Astrocyte (in vitro differentiated cells and primary cell): Measurements from ENCODE around the gene WASF2. TPM values are rescaled to one million over a fixed set of nuclear protein-coding genes. Genes with fewer than 3 reads are reported as not detected.
"Not testable (repeated sequence)": the region's sequence is repeated elsewhere in the genome, so short reads cannot be mapped to it uniquely, and the experiment has no call there.

Experiments used
- DNase-seq: peaks from one replicate; pipeline ENCODE4 v3.0.0-alpha.2; 2010; ENCODE audit warnings: low read depth
- FAIRE-seq: peaks from 2 replicates; lab custom pipeline; 2011; peaks lifted over from hg19 to GRCh38; lab: Jason Lieb, UNC
- H2AFZ ChIP-seq: 2 replicates; pipeline ENCODE4 v1.6.0; 2012; ENCODE audit warnings: low read depth, low read length, inconsistent platforms
- H3K27ac ChIP-seq: 2 replicates; pipeline ENCODE4 v1.5.1; 2011; ENCODE audit warnings: low read depth, low read length, inconsistent platforms
- H3K27me3 ChIP-seq: 2 replicates; pipeline ENCODE4 v1.6.0; 2011; ENCODE audit warnings: low read length, inconsistent platforms; ENCODE audit not compliant: insufficient read depth
- H3K36me3 ChIP-seq: 2 replicates; pipeline ENCODE4 v1.5.1; 2011; ENCODE audit warnings: low read length, inconsistent platforms; ENCODE audit not compliant: insufficient read depth
- H3K4me1 ChIP-seq: 2 replicates; pipeline ENCODE4 v1.5.1; 2011; ENCODE audit warnings: low read length, inconsistent platforms; ENCODE audit not compliant: insufficient read depth
- H3K4me2 ChIP-seq: 2 replicates; pipeline ENCODE4 v1.6.0; 2012; ENCODE audit warnings: low read length, inconsistent platforms
- H3K4me3 ChIP-seq: 2 replicates; pipeline ENCODE4 v1.5.1; 2011; ENCODE audit warnings: low read depth, mild to moderate bottlenecking, low read length, inconsistent platforms; ENCODE audit not compliant: insufficient read depth
- H3K79me2 ChIP-seq: 2 replicates; pipeline ENCODE4 v1.6.0; 2012; ENCODE audit warnings: mild to moderate bottlenecking, low read length, inconsistent platforms; ENCODE audit not compliant: insufficient read depth
- H3K9ac ChIP-seq: 2 replicates; pipeline ENCODE4 v1.6.0; 2012; ENCODE audit warnings: mild to moderate bottlenecking, low read length, inconsistent platforms
- H3K9me3 ChIP-seq: 2 replicates; pipeline ENCODE4 v1.5.1; 2012; ENCODE audit warnings: low read depth, mild to moderate bottlenecking, low read length, inconsistent platforms; ENCODE audit not compliant: insufficient read depth
- H4K20me1 ChIP-seq: 2 replicates; pipeline ENCODE4 v1.6.0; 2012; ENCODE audit warnings: low read length, inconsistent platforms; ENCODE audit not compliant: insufficient read depth
- H3K27ac Mint-ChIP-seq: one replicate; pipeline ENCODE4 v1.8.0; 2021; ENCODE audit warnings: mild to moderate bottlenecking, mixed read lengths; ENCODE audit not compliant: unreplicated experiment
- H3K27me3 Mint-ChIP-seq: one replicate; pipeline ENCODE4 v1.8.0; 2021; ENCODE audit warnings: low read depth, mixed read lengths; ENCODE audit not compliant: unreplicated experiment
- H3K36me3 Mint-ChIP-seq: one replicate; pipeline ENCODE4 v1.8.0; 2021; ENCODE audit warnings: low read depth, mixed read lengths; ENCODE audit not compliant: unreplicated experiment
- H3K4me1 Mint-ChIP-seq: one replicate; pipeline ENCODE4 v1.8.0; 2021; ENCODE audit warnings: low read depth, mixed read lengths; ENCODE audit not compliant: unreplicated experiment
- H3K4me3 Mint-ChIP-seq: one replicate; pipeline ENCODE4 v1.8.0; 2021; ENCODE audit warnings: mild to moderate bottlenecking, moderate library complexity, mixed read lengths; ENCODE audit not compliant: unreplicated experiment
- H3K9me3 Mint-ChIP-seq: one replicate; pipeline ENCODE4 v1.8.0; 2021; ENCODE audit warnings: mild to moderate bottlenecking, mixed read lengths; ENCODE audit not compliant: unreplicated experiment
- CTCF ChIP-seq: IDR thresholded peaks from 2 replicates; pipeline ENCODE4 v1.5.1; 2011; ENCODE audit warnings: low read depth, mild to moderate bottlenecking, inconsistent platforms, low read length, moderate library complexity; ENCODE audit not compliant: insufficient read depth
- EZH2 ChIP-seq: IDR thresholded peaks from 2 replicates; pipeline ENCODE4 v1.6.1; 2012; ENCODE audit warnings: mild to moderate bottlenecking, low read length, inconsistent platforms; ENCODE audit not compliant: insufficient read depth
- total RNA-seq: library from RNA; stranded (reverse); gene quantifications from 2 replicates; pipeline ENCODE4 v1.2.1, GENCODE V29; 2021

The WASF2 gene
- total RNA-seq, 1 donor from 2014 or later: 86.9 TPM

DNA sequence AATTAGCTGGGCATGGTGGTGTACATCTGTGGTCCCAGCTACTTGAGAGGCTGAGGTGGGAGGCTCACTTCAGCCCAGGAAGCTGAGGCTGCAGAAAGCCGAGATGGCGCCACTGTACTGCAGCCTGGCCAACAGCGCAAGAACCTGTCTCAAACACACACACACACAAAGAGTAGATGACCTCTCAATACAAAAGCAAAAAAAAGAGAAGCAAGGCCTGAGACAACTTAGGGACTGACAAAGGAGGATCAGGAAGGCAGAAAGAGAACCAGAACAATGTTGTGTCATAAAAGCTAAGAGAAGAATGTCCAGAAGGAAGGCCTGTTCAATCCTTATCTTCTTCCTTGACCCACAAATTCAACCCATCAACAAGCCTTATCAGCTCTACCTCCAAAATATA lies 18.5 kb downstream of the WASF2 start:
- Histone ChIP-seq H3K9ac (no peak overlapping the region), H3K27ac (no peak overlapping the region), H3K4me2 (no peak overlapping the region), H3K9me3 (no peaks in the 10 kb centered on the region), H2AFZ (no peak overlapping the region), H3K27me3 (no peaks in the 10 kb centered on the region), H4K20me1 (peaks cover 84% of the 10 kb centered on the region), H3K4me1 (no peaks in the 10 kb centered on the region), H3K4me3 (no peak overlapping the region), H3K36me3 (no peaks in the 10 kb centered on the region), H3K79me2 (peaks cover 96% of the 10 kb centered on the region)
- Mint-ChIP-seq H3K4me3 (no peak overlapping the region), H3K27ac (no peak overlapping the region), H3K9me3 (no peaks in the 10 kb centered on the region), H3K27me3 (no peaks in the 10 kb centered on the region), H3K36me3 (peaks cover 7% of the 10 kb centered on the region), H3K4me1 (peaks cover 4% of the 10 kb centered on the region)
- DNase-seq (no peak), FAIRE-seq (no peak)
- TF ChIP-seq EZH2 (no peak), CTCF (no peak)

DNA sequence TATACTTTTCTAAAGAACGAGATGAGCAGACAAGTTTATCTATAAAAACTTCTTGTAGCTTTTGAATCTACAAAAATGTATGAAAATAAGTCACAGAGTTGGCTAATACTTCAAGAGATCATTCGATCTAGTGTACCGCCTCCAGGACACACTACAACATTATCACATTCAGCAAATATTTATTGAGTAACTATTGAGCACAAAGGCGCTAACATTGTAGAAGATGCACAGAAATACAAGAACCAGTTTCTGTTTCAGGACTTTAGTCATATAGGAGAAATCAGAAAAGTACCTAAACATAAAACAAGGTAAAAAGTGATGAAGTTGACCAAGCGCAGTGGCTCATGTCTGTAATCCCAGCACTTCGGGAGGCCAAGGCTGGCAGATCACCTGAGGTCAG lies 20.6 kb downstream of the WASF2 start:
- Mint-ChIP-seq H3K9me3 (no peaks in the 10 kb centered on the region), H3K36me3 (peaks cover 7% of the 10 kb centered on the region), H3K4me1 (peaks cover 4% of the 10 kb centered on the region), H3K27ac (no peak overlapping the region), H3K27me3 (no peaks in the 10 kb centered on the region), H3K4me3 (no peak overlapping the region)
- Histone ChIP-seq H3K4me3 (no peak overlapping the region), H3K27ac (no peak overlapping the region), H3K4me1 (no peaks in the 10 kb centered on the region), H3K27me3 (no peaks in the 10 kb centered on the region), H3K9me3 (no peaks in the 10 kb centered on the region), H3K4me2 (no peak overlapping the region), H3K9ac (no peak overlapping the region), H3K36me3 (no peaks in the 10 kb centered on the region), H4K20me1 (peaks cover 85% of the 10 kb centered on the region), H2AFZ (no peak overlapping the region), H3K79me2 (peaks cover 96% of the 10 kb centered on the region)
- no peak for DNase-seq
- TF ChIP-seq EZH2 (no peak), CTCF (no peak)
- FAIRE-seq: no peak

GRCh38 chr1:27468378-27468777 lies 21.6 kb downstream of the WASF2 start:
- H3K36me3 Mint-ChIP-seq, H3K4me1 Mint-ChIP-seq, H3K4me3 ChIP-seq, H3K4me3 Mint-ChIP-seq, H3K36me3 ChIP-seq, FAIRE-seq, H3K9me3 ChIP-seq, H3K27ac Mint-ChIP-seq, H3K9me3 Mint-ChIP-seq, H3K27me3 ChIP-seq, DNase-seq, H3K4me1 ChIP-seq, H3K9ac ChIP-seq, H3K27ac ChIP-seq, H3K4me2 ChIP-seq, H2AFZ ChIP-seq, H3K27me3 Mint-ChIP-seq: not testable (repeated sequence)
- Histone ChIP-seq H3K79me2 (peaks cover 90% of the 10 kb centered on the region), H4K20me1 (peaks cover 81% of the 10 kb centered on the region)
